ENCODE data around the gene TDRD10. TPM values are rescaled to one million over a fixed set of nuclear protein-coding genes. Genes with fewer than 3 reads are reported as not detected.

The TDRD10 gene
- total RNA-seq, 2 donors from 2014 or later: 1.1 to 28.0 TPM

DNA sequence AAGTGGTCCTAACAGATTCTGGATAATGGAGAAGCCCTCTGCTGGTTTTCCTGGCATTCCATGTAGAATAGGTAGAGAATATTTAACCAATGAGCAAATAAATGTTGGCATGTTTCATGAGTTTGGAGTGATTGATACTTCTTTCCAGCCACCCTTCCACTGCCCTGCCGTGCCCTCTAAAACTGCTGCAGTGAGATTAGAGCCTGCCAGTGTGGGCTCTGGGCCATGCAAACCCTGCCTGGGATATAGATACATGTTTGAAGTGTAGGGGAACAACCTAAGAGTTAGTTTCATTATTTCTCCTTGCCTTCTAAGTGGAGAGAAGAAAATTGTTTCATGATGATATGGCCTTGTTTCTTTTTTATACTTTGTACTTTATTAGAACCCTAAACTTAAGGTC is 46.0 kb downstream of the TDRD10 start:
- ATAC-seq (ENCODE audit: insufficient number of reproducible peaks, low FRiP score, low read depth): no peak
- Histone ChIP-seq H3K27ac (no peak overlapping the region), H3K9me3 (no peaks in the 10 kb centered on the region), H3K27me3 (replicated peaks; ENCODE audit: insufficient read depth) (no peaks in the 10 kb centered on the region), H3K4me3 (no peak overlapping the region), H3K36me3 (peaks cover 43% of the 10 kb centered on the region), H3K4me1 (ENCODE audit: control insufficient read depth in 1 of 2, low read depth in 2 of 2) (peaks cover 0 to 9% of the 10 kb centered on the region in 2 donors)
- TF ChIP-seq, protein P1, sequence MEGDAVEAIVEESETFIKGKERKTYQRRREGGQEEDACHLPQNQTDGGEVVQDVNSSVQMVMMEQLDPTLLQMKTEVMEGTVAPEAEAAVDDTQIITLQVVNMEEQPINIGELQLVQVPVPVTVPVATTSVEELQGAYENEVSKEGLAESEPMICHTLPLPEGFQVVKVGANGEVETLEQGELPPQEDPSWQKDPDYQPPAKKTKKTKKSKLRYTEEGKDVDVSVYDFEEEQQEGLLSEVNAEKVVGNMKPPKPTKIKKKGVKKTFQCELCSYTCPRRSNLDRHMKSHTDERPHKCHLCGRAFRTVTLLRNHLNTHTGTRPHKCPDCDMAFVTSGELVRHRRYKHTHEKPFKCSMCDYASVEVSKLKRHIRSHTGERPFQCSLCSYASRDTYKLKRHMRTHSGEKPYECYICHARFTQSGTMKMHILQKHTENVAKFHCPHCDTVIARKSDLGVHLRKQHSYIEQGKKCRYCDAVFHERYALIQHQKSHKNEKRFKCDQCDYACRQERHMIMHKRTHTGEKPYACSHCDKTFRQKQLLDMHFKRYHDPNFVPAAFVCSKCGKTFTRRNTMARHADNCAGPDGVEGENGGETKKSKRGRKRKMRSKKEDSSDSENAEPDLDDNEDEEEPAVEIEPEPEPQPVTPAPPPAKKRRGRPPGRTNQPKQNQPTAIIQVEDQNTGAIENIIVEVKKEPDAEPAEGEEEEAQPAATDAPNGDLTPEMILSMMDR (IDR thresholded peaks at IDR 0.05): no peak
- no peak for DNase-seq (ENCODE audit: low spot score)

DNA sequence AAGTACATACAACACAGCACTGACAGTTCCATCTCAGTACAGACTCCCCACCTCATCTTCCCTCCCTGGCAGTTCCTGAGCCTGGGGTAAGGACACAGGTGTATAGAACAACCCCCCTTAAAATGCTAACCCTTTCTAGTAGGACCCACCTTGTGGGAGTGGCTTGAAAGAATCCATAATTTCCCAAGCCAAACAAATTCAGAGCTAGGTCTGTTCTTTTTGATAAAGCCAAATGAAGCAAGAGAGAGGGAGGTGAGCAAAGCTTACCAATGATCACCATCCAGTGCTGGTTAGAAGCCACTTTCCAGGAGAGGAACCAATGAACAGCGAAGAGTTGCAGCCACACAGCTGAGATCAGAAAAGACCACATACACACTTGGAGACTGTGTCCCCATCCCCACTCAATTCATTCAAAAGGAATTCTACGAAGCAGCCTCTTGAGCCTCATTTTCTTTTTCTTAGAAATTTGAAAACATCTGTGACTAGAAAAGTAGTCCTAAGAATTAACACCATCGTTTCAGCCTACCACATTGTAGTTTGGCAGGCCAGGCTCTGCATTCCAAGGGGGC is 47.3 kb downstream of the TDRD10 start:
- no peak overlapping the region for H3K4me3 ChIP-seq
- H3K27ac ChIP-seq: no peak overlapping the region
- TF ChIP-seq, protein P1 (IDR thresholded peaks at IDR 0.05): no peak
- H3K36me3 ChIP-seq: peaks cover 54% of the 10 kb centered on the region
- ATAC-seq (ENCODE audit: insufficient number of reproducible peaks, low FRiP score, low read depth) (no peak), DNase-seq (ENCODE audit: low spot score) (no peak)
- no peaks in the 10 kb centered on the region for H3K27me3 ChIP-seq (replicated peaks; ENCODE audit: insufficient read depth)
- no peaks in the 10 kb centered on the region for H3K9me3 ChIP-seq
- H3K4me1 ChIP-seq (ENCODE audit: control insufficient read depth in 1 of 2, low read depth in 2 of 2): peaks cover 0 to 9% of the 10 kb centered on the region in 2 donors

DNA sequence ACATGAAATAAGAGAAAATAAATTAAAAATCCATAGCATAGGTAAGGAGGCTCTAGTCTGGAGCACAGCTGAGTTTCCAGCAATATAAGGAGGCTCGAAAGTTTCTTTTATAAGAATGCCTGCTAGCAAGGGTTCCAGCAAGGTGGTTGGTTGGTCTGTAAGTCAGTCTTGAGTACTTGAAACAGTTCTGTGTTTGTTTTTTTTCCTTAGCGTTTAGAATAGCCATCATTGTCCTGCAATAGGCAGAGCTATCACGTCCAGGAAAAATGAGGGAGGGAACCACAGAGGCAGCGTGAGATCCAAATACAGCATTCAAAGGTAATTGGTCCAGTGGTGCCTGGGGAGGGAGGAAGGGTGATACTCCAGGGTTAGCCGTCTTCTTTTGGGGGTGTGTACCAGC is 48.1 kb downstream of the TDRD10 start:
- TF ChIP-seq, protein P1 (IDR thresholded peaks at IDR 0.05): no peak
- H3K4me1 ChIP-seq (ENCODE audit: control insufficient read depth in 1 of 2, low read depth in 2 of 2): peaks cover 0 to 9% of the 10 kb centered on the region in 2 donors
- no peak overlapping the region for H3K4me3 ChIP-seq
- H3K27me3 ChIP-seq (replicated peaks; ENCODE audit: insufficient read depth): no peaks in the 10 kb centered on the region
- H3K36me3 ChIP-seq: peaks cover 62% of the 10 kb centered on the region
- H3K27ac ChIP-seq: no peak overlapping the region
- no peak for ATAC-seq (ENCODE audit: insufficient number of reproducible peaks, low FRiP score, low read depth)
- DNase-seq (ENCODE audit: low spot score): no peak
- no peaks in the 10 kb centered on the region for H3K9me3 ChIP-seq

DNA sequence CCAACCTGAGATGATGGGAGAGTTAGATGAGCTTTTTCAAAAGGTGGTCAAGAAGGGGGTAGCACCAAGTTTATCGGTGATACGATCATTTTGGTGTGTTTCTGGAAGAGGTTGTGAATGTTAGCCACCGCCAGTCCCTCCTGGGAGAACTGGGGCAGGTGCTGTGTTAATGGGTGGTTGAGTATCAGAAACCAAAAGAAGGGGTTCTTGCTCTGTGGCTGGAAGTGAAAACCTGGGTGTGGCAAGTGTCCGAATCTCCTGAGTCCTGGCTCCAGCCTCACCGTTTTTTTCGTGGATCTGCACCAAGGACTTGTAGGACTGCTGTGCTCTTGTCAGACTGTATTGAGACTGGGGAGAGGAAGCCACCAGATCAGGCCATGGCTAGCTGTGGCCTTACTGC is 48.6 kb downstream of the TDRD10 start:
- Histone ChIP-seq H3K36me3 (peaks cover 67% of the 10 kb centered on the region), H3K4me3 (no peak overlapping the region), H3K27me3 (replicated peaks; ENCODE audit: insufficient read depth) (no peaks in the 10 kb centered on the region), H3K4me1 (ENCODE audit: control insufficient read depth in 1 of 2, low read depth in 2 of 2) (peaks cover 0 to 12% of the 10 kb centered on the region in 2 donors), H3K27ac (no peak overlapping the region), H3K9me3 (no peaks in the 10 kb centered on the region)
- DNase-seq (ENCODE audit: low spot score): no peak
- TF ChIP-seq, protein P1 (IDR thresholded peaks at IDR 0.05): no peak
- ATAC-seq (ENCODE audit: insufficient number of reproducible peaks, low FRiP score, low read depth): no peak

DNA sequence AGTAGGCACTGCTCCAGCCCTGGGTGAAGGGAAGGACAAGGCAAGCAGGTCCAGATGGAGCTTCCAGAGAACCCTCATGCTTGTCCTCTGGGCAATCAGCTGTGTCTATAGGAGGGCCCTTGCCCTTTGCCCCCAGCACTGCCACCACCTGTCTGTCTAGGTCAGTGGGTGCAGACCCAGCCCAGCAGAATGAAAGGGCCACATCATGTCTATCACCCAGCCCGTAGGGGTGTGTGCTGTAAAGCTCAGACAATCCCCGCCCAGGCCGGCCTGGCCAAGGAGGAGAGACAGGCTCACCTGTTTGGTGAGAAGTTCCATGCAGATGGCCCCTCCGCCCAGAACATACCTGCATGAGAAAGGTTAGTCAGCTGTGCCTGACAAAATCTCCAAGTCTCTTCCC is 49.5 kb downstream of the TDRD10 start:
- DNase-seq (ENCODE audit: low spot score) (no peak), ATAC-seq (ENCODE audit: insufficient number of reproducible peaks, low FRiP score, low read depth) (no peak)
- Histone ChIP-seq H3K9me3 (no peaks in the 10 kb centered on the region), H3K27ac (no peak overlapping the region), H3K4me3 (no peak overlapping the region), H3K36me3 (peaks cover 69% of the 10 kb centered on the region), H3K27me3 (replicated peaks; ENCODE audit: insufficient read depth) (no peaks in the 10 kb centered on the region), H3K4me1 (ENCODE audit: control insufficient read depth in 1 of 2, low read depth in 2 of 2) (peaks cover 5 to 20% of the 10 kb centered on the region in 2 donors)
- TF ChIP-seq, protein P1 (IDR thresholded peaks at IDR 0.05): no peak

All from thoracic aorta (tissue), 2 donors.